GM23248 (cell line): ENCODE measurements around the gene CNN2.

Experiments
- EZH2 ChIP-seq: fragments of 200-600 bp; sonication (generic); IDR thresholded peaks from 2 replicates; pipeline ENCODE4 v1.6.1; 2018; ENCODE audit warnings: antibody characterized with exemption, mild to moderate bottlenecking; ENCODE audit not compliant: insufficient read depth, poor library complexity, severe bottlenecking
- EZH2phosphoT487 ChIP-seq: fragments of 200-600 bp; sonication (generic); IDR thresholded peaks from 2 replicates; pipeline ENCODE4 v1.6.1; 2018; ENCODE audit warnings: antibody characterized with exemption, moderate library complexity, mild to moderate bottlenecking, low read depth; ENCODE audit not compliant: insufficient read depth

DNA sequence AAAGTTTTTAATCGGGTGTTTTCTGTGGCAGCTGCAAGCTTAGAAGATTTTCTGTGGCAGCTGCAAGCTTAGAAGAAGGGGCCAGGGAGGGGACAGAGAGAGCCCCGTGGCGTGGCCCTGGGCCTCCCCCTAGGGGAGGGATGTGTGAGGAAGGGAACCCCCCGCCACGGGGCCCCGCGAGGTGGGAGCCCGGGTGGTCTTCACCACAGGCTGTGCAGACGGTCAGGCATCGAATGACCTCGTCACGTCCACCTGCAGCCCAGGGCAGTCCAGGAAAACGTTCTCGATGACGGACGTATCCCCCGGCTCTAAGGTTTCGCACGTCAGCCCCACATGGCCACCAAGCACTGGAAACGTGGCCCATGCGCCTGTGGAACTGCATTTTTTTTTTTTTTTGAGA is 60.2 kb downstream of the CNN2 start:
- TF ChIP-seq EZH2 (no peak), EZH2phosphoT487 (no peak)
